ENCODE data around the gene LDAH. TPM values are rescaled to one million over a fixed set of nuclear protein-coding genes. Genes with fewer than 3 reads are reported as not detected.
"Not testable (repeated sequence)": the region's sequence is repeated elsewhere in the genome, so short reads cannot be mapped to it uniquely, and the experiment has no call there.

The LDAH gene
- total RNA-seq, 2 experiments from 2014 or later: 26.2 to 29.3 TPM

DNA sequence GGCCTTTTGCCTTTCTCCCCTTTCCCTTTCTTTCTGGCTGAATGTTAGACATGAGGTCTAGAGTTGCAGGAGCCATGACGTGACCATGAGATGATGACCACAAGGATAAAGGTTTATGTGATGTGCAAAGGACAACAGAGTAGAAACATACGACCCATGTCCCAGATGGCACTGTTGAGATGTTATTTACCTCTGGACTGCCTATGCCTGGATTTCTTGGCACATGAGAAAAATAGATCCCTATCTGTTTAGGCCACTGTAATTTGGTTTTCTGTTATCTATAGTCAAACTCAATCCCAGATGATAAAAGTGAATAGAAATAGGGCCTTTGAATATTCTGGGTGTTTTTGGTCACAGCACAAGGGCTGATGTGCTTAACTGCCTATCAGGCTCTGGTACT, 97.1 kb downstream of the LDAH start:
- Mint-ChIP-seq H3K27me3 (no peaks in the 10 kb centered on the region), H3K9me3 (peaks cover 2% of the 10 kb centered on the region), H3K4me1 (ENCODE audit: low read depth) (peaks cover 2% of the 10 kb centered on the region), H3K27ac (no peak overlapping the region), H3K4me3 (no peak overlapping the region), H3K36me3 (ENCODE audit: low read depth) (peaks cover 47% of the 10 kb centered on the region)
- ChIA-PET POLR2A (no interaction called here), CTCF (interaction anchor here (1.5 kb wide), 1 partner anchor 64 kb away, joined by 3 read pairs; no protein-coding TSS in a partner anchor)
- no peak for DNase-seq
- no peak for ATAC-seq
- TF ChIP-seq, protein P1, sequence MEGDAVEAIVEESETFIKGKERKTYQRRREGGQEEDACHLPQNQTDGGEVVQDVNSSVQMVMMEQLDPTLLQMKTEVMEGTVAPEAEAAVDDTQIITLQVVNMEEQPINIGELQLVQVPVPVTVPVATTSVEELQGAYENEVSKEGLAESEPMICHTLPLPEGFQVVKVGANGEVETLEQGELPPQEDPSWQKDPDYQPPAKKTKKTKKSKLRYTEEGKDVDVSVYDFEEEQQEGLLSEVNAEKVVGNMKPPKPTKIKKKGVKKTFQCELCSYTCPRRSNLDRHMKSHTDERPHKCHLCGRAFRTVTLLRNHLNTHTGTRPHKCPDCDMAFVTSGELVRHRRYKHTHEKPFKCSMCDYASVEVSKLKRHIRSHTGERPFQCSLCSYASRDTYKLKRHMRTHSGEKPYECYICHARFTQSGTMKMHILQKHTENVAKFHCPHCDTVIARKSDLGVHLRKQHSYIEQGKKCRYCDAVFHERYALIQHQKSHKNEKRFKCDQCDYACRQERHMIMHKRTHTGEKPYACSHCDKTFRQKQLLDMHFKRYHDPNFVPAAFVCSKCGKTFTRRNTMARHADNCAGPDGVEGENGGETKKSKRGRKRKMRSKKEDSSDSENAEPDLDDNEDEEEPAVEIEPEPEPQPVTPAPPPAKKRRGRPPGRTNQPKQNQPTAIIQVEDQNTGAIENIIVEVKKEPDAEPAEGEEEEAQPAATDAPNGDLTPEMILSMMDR (IDR thresholded peaks at IDR 0.05): no peak
- intact Hi-C loops (cut with micrococcal nuclease): no loop called here

DNA sequence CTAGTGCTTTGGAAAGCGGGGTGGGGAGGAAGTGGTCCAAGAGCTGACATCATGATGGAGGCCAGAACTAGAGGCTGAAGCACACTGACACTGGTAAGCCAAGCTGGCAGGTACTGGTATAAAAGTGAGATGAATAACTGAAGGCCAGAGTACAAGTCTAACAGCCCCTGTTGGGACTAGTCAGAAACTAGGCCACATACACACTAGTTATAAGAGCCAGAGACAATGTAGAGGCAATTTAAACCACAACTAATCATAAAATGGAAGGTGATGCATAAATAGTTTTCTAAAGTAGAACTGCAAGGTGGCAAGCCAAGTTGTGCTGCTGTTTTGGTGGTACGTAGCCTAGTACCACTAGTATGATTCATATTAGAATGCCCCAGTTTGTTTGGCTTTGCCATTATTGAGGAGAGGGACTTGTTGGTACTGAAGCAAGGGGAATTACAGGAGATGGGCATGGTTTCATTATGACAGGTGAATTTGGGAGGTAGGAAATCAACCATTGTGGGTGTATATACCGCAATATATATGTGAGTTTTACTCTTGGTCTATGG, 98.3 kb downstream of the LDAH start:
- intact Hi-C loops (cut with micrococcal nuclease): no loop called here
- no peak for DNase-seq
- H3K36me3 Mint-ChIP-seq (ENCODE audit: low read depth): peaks cover 54% of the 10 kb centered on the region
- ChIA-PET POLR2A (no interaction called here), CTCF (interaction anchor here (1.5 kb wide), 1 partner anchor 63 kb away, joined by 3 read pairs; no protein-coding TSS in a partner anchor)
- no peak overlapping the region for H3K27ac Mint-ChIP-seq
- H3K4me3 Mint-ChIP-seq: no peak overlapping the region
- peaks cover 2% of the 10 kb centered on the region for H3K4me1 Mint-ChIP-seq (ENCODE audit: low read depth)
- H3K9me3 Mint-ChIP-seq: peaks cover 4% of the 10 kb centered on the region
- no peak for ATAC-seq
- no peaks in the 10 kb centered on the region for H3K27me3 Mint-ChIP-seq
- TF ChIP-seq, protein P1 (IDR thresholded peaks at IDR 0.05): no peak

DNA sequence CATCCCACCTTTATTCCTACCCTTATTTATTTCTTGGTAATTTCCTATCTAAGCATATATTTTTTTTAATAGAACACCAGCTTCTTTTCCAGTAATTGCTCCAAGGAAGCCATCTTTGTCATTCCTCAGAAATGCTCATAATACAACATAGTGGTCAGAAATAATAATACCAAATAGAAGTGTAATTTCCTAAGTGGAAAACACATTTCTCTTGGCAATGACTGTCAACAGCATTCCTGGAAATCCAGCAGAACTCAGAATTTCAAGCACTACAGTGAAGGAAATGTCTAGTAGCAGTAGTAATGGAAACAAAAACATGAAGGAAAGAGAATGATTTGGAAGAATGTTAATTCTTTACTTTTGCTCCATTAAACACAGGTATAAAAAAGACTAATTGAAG, 99.4 kb downstream of the LDAH start:
- H3K27ac Mint-ChIP-seq: no peak overlapping the region
- CTCF ChIA-PET: no interaction called here
- TF ChIP-seq, protein P1 (IDR thresholded peaks at IDR 0.05): no peak
- ATAC-seq (no peak), DNase-seq (no peak)
- peaks cover 58% of the 10 kb centered on the region for H3K36me3 Mint-ChIP-seq (ENCODE audit: low read depth)
- H3K4me1 Mint-ChIP-seq (ENCODE audit: low read depth): peaks cover 2% of the 10 kb centered on the region
- POLR2A ChIA-PET: no interaction called here
- intact Hi-C loops (cut with micrococcal nuclease): no loop called here
- no peaks in the 10 kb centered on the region for H3K27me3 Mint-ChIP-seq
- H3K4me3 Mint-ChIP-seq: no peak overlapping the region
- peaks cover 7% of the 10 kb centered on the region for H3K9me3 Mint-ChIP-seq

DNA sequence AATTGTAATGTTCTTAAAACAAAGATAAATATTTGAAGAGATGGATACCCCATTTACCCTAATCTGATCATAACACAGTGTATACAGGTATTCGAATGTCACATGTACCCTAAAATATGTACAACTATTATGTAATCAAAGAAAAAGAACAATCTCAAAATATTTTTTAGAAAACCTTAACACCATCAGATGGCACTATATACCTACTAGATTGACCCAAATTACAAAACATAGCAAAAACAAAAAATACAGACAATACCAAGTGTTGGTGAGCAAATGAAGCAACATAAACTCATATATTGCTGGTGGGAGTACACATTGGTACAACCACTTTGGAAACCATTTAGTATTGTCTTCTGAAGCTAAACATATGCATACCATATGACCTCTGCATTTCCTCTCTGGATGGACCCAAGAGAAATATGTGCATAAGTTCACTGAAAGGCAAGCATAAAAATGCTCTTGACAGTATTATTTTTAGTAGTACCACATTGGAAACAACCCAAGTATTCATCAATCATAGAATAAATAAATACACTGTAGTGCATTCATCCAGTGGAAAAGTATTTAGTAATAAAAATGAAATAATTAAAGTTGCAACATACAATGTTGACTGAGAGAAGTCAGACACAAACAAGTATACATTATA, 100.2 kb downstream of the LDAH start:
- Mint-ChIP-seq H3K9me3 (peaks cover 10% of the 10 kb centered on the region), H3K36me3 (ENCODE audit: low read depth) (peaks cover 58% of the 10 kb centered on the region), H3K4me3 (no peak overlapping the region), H3K27me3 (no peaks in the 10 kb centered on the region), H3K27ac (no peak overlapping the region), H3K4me1 (ENCODE audit: low read depth) (peaks cover 2% of the 10 kb centered on the region)
- no peak for DNase-seq
- ATAC-seq: no peak
- ChIA-PET CTCF (no interaction called here), POLR2A (no interaction called here)
- intact Hi-C loops (cut with micrococcal nuclease): no loop called here
- TF ChIP-seq, protein P1 (IDR thresholded peaks at IDR 0.05): no peak

DNA sequence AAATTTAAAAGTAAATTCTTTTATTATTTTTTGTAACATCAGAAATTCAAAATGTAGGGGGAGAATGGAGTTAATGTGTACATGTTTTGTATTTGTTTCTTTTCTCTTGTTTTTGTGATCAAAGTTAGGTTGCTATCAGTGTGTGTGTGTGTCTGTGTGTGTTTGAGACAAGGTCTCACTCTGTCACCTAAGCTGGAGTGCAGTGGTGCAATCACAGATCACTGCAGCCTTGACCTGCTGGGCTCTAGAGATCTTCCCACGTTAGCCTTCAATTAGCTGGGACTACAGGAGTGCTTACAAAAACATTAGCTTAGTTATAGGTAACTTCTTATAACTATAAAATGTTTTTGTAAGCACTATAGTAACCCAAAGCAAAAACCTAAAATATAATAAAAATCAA, 105.3 kb downstream of the LDAH start:
- Mint-ChIP-seq H3K27ac (no peak overlapping the region), H3K4me1 (ENCODE audit: low read depth) (peaks cover 2% of the 10 kb centered on the region), H3K4me3 (no peak overlapping the region), H3K9me3 (peaks cover 14% of the 10 kb centered on the region), H3K36me3 (ENCODE audit: low read depth) (peaks cover 75% of the 10 kb centered on the region), H3K27me3 (no peaks in the 10 kb centered on the region)
- ChIA-PET POLR2A (no interaction called here), CTCF (no interaction called here)
- DNase-seq (no peak), ATAC-seq (no peak)
- intact Hi-C loops (cut with micrococcal nuclease): no loop called here
- TF ChIP-seq, protein P1 (IDR thresholded peaks at IDR 0.05): no peak

DNA sequence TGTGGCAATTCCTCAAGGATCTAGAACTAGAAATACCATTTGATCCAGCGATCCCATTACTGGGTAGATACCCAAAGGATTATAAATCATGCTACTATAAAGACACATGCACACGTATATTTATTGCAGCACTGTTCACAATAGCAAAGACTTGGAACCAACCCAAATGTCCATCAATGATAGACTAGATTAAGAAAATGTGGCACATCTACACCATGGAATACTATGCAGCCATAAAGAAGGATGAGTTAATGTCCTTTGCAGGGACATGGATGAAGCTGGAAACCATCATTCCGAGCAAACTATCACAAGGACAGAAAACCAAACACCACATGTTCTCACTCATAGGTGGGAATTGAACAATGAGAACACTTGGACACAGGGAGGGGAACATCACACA, 106.7 kb downstream of the LDAH start:
- H3K9me3 Mint-ChIP-seq: peaks cover 14% of the 10 kb centered on the region
- H3K4me1 Mint-ChIP-seq (ENCODE audit: low read depth); DNase-seq; intact Hi-C loops (cut with micrococcal nuclease); H3K27me3 Mint-ChIP-seq; H3K27ac Mint-ChIP-seq; POLR2A ChIA-PET; H3K4me3 Mint-ChIP-seq; CTCF ChIA-PET; ATAC-seq: not testable (repeated sequence)
- peaks cover 68% of the 10 kb centered on the region for H3K36me3 Mint-ChIP-seq (ENCODE audit: low read depth)

DNA sequence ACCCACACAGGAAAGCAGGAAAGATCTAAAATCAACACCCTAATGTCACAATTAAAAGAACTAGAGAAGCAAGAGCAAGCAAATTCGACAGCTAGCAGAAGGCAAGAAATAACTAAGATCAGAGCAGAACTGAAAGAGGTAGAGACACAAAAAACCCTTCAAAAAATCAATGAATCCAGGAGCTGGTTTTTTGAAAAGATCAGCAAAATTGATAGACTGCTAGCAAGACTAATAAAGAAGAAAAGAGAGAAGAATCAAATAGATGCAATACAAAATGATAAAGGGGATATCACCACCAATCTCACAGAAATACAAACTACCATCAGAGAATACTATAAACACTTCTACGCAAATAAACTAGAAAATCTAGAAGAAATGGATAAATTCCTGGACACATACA, 108.5 kb downstream of the LDAH start:
- H3K4me1 Mint-ChIP-seq (ENCODE audit: low read depth); ATAC-seq; H3K4me3 Mint-ChIP-seq; intact Hi-C loops (cut with micrococcal nuclease); POLR2A ChIA-PET; CTCF ChIA-PET; H3K27ac Mint-ChIP-seq; DNase-seq; H3K27me3 Mint-ChIP-seq: not testable (repeated sequence)
- H3K9me3 Mint-ChIP-seq: peaks cover 12% of the 10 kb centered on the region
- H3K36me3 Mint-ChIP-seq (ENCODE audit: low read depth): peaks cover 58% of the 10 kb centered on the region

DNA sequence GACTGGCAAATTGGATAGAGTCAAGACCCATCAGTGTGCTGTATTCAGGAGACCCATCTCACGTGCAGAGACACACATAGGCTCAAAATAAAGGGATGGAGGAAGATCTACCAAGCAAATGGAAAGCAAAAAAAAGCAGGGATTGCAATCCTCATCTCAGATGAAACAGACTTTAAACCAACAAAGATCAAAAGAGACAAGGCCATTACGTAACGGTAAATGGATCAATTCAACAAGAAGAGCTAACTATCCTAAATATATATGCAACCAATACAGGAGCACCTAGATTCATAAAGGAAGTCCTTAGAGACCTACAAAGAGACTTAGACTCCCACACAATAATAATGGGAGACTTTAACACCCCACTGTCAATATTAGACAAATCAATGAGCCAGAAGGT, 109.3 kb downstream of the LDAH start:
- not testable (repeated sequence) for ATAC-seq

More for the DNA sequence above, 109.3 kb downstream of the LDAH start:
- CTCF ChIA-PET; H3K9me3 Mint-ChIP-seq; H3K27me3 Mint-ChIP-seq; H3K27ac Mint-ChIP-seq; intact Hi-C loops (cut with micrococcal nuclease); H3K4me3 Mint-ChIP-seq; POLR2A ChIA-PET; DNase-seq; H3K4me1 Mint-ChIP-seq (ENCODE audit: low read depth): not testable (repeated sequence)
- peaks cover 53% of the 10 kb centered on the region for H3K36me3 Mint-ChIP-seq (ENCODE audit: low read depth)

Data from activated CD8-positive, alpha-beta T cell treated with anti-CD3 and anti-CD28 coated beads for 36 hours (primary cell).